Stimulated activated CD4-positive, alpha-beta T cell treated with anti-CD3 and anti-CD28 coated beads, Interleukin-12 subunit alpha, Interleukin-12 subunit beta, amount 100 ng/mL, for 24 hours (primary cell): Measurements from ENCODE around the gene DNM3.
A peak's percentile ranks its signal among the peaks of the same experiment; 100 is the strongest.
"Not testable (repeated sequence)": the region's sequence is repeated elsewhere in the genome, so short reads cannot be mapped to it uniquely, and the experiment has no call there.

ENCODE experiments used
- DNase-seq, 2 experiments: peaks; one replicate each; pipeline ENCODE4 v3.0.0-alpha.2; 2020; ENCODE audit warnings: low read depth in 2 of 2

Gene DNM3

GRCh38 chr1:172360985-172361384, 519.7 kb downstream of the DNM3 start:
- DNase-seq = no peak

- no peak for DNase-seq
Measured at GRCh38 chr1:172363852-172364251, 522.6 kb downstream of the DNM3 start.

- DNase-seq = not testable (repeated sequence)
Measured at GRCh38 chr1:172371646-172372045, 530.3 kb downstream of the DNM3 start.

GRCh38 chr1:172373864-172374263, 532.6 kb downstream of the DNM3 start:
- DNase-seq = no peak

GRCh38 chr1:172375211-172375631, 533.9 kb downstream of the DNM3 start:
- DNase-seq = no peak

GRCh38 chr1:172376431-172376830, 535.1 kb downstream of the DNM3 start:
- no peak for DNase-seq

GRCh38 chr1:172377565-172377964, 536.3 kb downstream of the DNM3 start:
- DNase-seq = no peak

GRCh38 chr1:172378109-172378760, 536.9 kb downstream of the DNM3 start:
- no peak for DNase-seq

GRCh38 chr1:172380441-172381244, 539.3 kb downstream of the DNM3 start:
- DNase-seq = no peak

- no peak for DNase-seq
Measured at GRCh38 chr1:172381946-172382345, 540.6 kb downstream of the DNM3 start.

- DNase-seq = no peak
Measured at GRCh38 chr1:172382406-172382805, 541.1 kb downstream of the DNM3 start.

GRCh38 chr1:172382990-172383389, 541.7 kb downstream of the DNM3 start:
- no peak for DNase-seq

GRCh38 chr1:172383536-172383935, 542.2 kb downstream of the DNM3 start:
- DNase-seq = no peak

- no peak for DNase-seq
Measured at GRCh38 chr1:172384656-172385055, 543.4 kb downstream of the DNM3 start.

- no peak for DNase-seq
Measured at GRCh38 chr1:172386046-172386445, 544.7 kb downstream of the DNM3 start.

GRCh38 chr1:172388490-172388889, 547.2 kb downstream of the DNM3 start:
- no peak for DNase-seq

GRCh38 chr1:172390301-172390682, 549.0 kb downstream of the DNM3 start:
- no peak for DNase-seq

- no peak for DNase-seq
Measured at GRCh38 chr1:172390683-172391551, 549.6 kb downstream of the DNM3 start.

- no peak for DNase-seq
Measured at GRCh38 chr1:172391976-172392375, 550.7 kb downstream of the DNM3 start.

GRCh38 chr1:172393354-172393753, 552.1 kb downstream of the DNM3 start:
- no peak for DNase-seq

- peak; percentile 51 for DNase-seq
Measured at GRCh38 chr1:172394141-172394751, 552.9 kb downstream of the DNM3 start.

- no peak for DNase-seq
Measured at GRCh38 chr1:172394811-172395210, 553.5 kb downstream of the DNM3 start.
